ENCODE data around the gene TLE5.

TLE5 gene

GRCh38 chr19:3036119-3036976 lies 25.9 kb downstream of the TLE5 start:
- DNase-seq, result peak; percentile 90 to 92
- TF ChIP-seq POLR2A (IDR thresholded peaks at IDR 0.05; ENCODE audit: low read length) (no peak), GATA1 (IDR thresholded peaks at IDR 0.05; ENCODE audit: low read depth, low read length) (no peak)

- peak; percentile 72 for TF ChIP-seq POLR2A (IDR thresholded peaks at IDR 0.05; ENCODE audit: low read length)
- TF ChIP-seq GATA1 (IDR thresholded peaks at IDR 0.05; ENCODE audit: low read depth, low read length), result no peak
Measured at GRCh38 chr19:3035542-3036118, 26.7 kb downstream of the TLE5 start.

GRCh38 chr19:3034656-3035541 lies 27.4 kb downstream of the TLE5 start:
- TF ChIP-seq POLR2A (IDR thresholded peaks at IDR 0.05; ENCODE audit: low read length), result no peak
- TF ChIP-seq GATA1 (IDR thresholded peaks at IDR 0.05; ENCODE audit: low read depth, low read length), result no peak
- DNase-seq, result no peak

More at GRCh38 chr19:3035542-3036118, 26.7 kb downstream of the TLE5 start:
- DNase-seq, result peak; percentile 99

GRCh38 chr19:3034406-3034655 lies 28.0 kb downstream of the TLE5 start:
- TF ChIP-seq POLR2A (IDR thresholded peaks at IDR 0.05; ENCODE audit: low read length), result no peak
- TF ChIP-seq GATA1 (IDR thresholded peaks at IDR 0.05; ENCODE audit: low read depth, low read length), result no peak
- DNase-seq, result no peak

GRCh38 chr19:3033595-3034405 lies 28.5 kb downstream of the TLE5 start:
- DNase-seq, result no peak
- TF ChIP-seq POLR2A (IDR thresholded peaks at IDR 0.05; ENCODE audit: low read length) (no peak), GATA1 (IDR thresholded peaks at IDR 0.05; ENCODE audit: low read depth, low read length) (no peak)

- TF ChIP-seq POLR2A (IDR thresholded peaks at IDR 0.05; ENCODE audit: low read length) (no peak), GATA1 (IDR thresholded peaks at IDR 0.05; ENCODE audit: low read depth, low read length) (no peak)
- no peak for DNase-seq
Measured at GRCh38 chr19:3031607-3031867, 30.8 kb downstream of the TLE5 start.

GRCh38 chr19:3029065-3029923 lies 33.0 kb downstream of the TLE5 start, which contains the start of gene TLE2:
TLE2 (minus strand) TSS chr19:3029280; CDS start chr19:3028904, 376 bp downstream.
- TF ChIP-seq POLR2A (IDR thresholded peaks at IDR 0.05; ENCODE audit: low read length), result no peak
- TF ChIP-seq GATA1 (IDR thresholded peaks at IDR 0.05; ENCODE audit: low read depth, low read length), result no peak
- no peak for DNase-seq

GRCh38 chr19:3028305-3029064 lies 33.8 kb downstream of the TLE5 start:
- no peak for DNase-seq
- TF ChIP-seq POLR2A (IDR thresholded peaks at IDR 0.05; ENCODE audit: low read length) (no peak), GATA1 (IDR thresholded peaks at IDR 0.05; ENCODE audit: low read depth, low read length) (no peak)

- no peak for DNase-seq
- TF ChIP-seq GATA1 (IDR thresholded peaks at IDR 0.05; ENCODE audit: low read depth, low read length) (no peak), POLR2A (IDR thresholded peaks at IDR 0.05; ENCODE audit: low read length) (no peak)
Measured at GRCh38 chr19:3027981-3028304, 34.4 kb downstream of the TLE5 start.

- no peak for DNase-seq
- TF ChIP-seq POLR2A (IDR thresholded peaks at IDR 0.05; ENCODE audit: low read length) (no peak), GATA1 (IDR thresholded peaks at IDR 0.05; ENCODE audit: low read depth, low read length) (no peak)
Measured at GRCh38 chr19:3027292-3027691, 35.0 kb downstream of the TLE5 start.

GRCh38 chr19:3026768-3027167 lies 35.5 kb downstream of the TLE5 start:
- TF ChIP-seq GATA1 (IDR thresholded peaks at IDR 0.05; ENCODE audit: low read depth, low read length), result no peak
- no peak for DNase-seq

GRCh38 chr19:3025549-3025886 lies 36.8 kb downstream of the TLE5 start:
- TF ChIP-seq POLR2A (IDR thresholded peaks at IDR 0.05; ENCODE audit: low read length) (no peak), GATA1 (IDR thresholded peaks at IDR 0.05; ENCODE audit: low read depth, low read length) (no peak)
- DNase-seq, result no peak
